Lower leg skin (tissue), 3 donors: ENCODE measurements around the gene WDFY4.

Experiments
- POLR2A ChIP-seq, 2 donors: fragments of 450-650 bp; IDR thresholded peaks; one replicate each; pipeline ENCODE4 v1.6.1; 2016 to 2017; ENCODE audit warnings: antibody characterized with exemption in 2 of 2, mild to moderate bottlenecking in 1 of 2, moderate library complexity in 1 of 2
- TF ChIP-seq, protein P1 (sequence below), 3 donors: fragments of 450-650 bp; IDR thresholded peaks; one replicate each; pipeline ENCODE4 v1.5.1; 2016; ENCODE audit warnings: antibody characterized with exemption in 3 of 3, mild to moderate bottlenecking in 3 of 3, moderate library complexity in 2 of 3

DNA sequence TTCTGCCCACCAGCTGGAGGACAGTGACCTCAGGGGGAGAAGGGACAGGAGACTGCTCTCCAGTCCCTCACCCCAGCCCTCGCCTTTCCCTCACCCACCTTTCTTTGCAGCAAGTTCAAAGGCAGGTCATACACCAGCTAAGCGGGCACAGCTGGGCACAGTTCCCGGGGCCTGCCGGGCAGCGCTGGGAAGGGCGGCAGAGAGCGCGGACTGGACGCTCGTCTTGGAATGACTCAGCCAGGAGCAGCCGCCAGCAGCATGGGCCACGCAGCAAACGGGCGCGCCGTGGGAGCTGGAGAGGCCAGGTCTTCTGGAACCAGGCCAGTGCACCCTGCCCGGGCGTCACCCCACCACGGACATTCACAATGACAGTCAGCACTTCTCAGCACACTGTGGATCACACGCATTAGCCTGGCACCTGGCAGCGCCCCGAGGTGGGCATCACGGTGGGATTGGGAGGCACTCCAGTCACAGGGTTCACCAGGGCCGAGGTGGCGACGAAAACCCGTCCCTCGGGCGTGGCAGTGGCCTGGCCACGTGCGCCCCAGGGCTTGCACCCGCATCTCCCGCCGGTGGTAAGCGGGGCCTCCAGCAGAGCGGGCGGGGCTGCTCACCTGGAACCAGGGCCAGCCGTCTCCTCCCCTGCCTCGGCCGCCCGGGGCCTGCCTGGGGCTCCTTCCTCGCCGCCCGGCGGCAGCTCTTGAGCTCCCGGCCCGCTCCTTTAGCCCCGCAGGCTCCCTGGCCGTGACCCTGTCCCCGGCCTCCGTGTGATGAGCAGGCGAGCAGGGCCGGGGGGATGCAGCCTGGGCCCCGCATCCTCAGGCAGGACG is 29.0 kb upstream of the WDFY4 start:
- TF ChIP-seq, protein P1, sequence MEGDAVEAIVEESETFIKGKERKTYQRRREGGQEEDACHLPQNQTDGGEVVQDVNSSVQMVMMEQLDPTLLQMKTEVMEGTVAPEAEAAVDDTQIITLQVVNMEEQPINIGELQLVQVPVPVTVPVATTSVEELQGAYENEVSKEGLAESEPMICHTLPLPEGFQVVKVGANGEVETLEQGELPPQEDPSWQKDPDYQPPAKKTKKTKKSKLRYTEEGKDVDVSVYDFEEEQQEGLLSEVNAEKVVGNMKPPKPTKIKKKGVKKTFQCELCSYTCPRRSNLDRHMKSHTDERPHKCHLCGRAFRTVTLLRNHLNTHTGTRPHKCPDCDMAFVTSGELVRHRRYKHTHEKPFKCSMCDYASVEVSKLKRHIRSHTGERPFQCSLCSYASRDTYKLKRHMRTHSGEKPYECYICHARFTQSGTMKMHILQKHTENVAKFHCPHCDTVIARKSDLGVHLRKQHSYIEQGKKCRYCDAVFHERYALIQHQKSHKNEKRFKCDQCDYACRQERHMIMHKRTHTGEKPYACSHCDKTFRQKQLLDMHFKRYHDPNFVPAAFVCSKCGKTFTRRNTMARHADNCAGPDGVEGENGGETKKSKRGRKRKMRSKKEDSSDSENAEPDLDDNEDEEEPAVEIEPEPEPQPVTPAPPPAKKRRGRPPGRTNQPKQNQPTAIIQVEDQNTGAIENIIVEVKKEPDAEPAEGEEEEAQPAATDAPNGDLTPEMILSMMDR (IDR thresholded peaks at IDR 0.05) = no peak
- TF ChIP-seq POLR2A (IDR thresholded peaks at IDR 0.05) = no peak
